ENCODE measurements around the gene SDF2L1. TPM values are rescaled to one million over a fixed set of nuclear protein-coding genes. Genes with fewer than 3 reads are reported as not detected.
A peak's percentile ranks its signal among the peaks of the same experiment; 100 is the strongest.

SDF2L1 gene
- total and polyA plus RNA-seq, 2 donors from 2014 or later = 56.1 to 79.6 TPM

GRCh38 chr22:21679383-21679782, 37.3 kb downstream of the SDF2L1 start:
- TF ChIP-seq CTCF (IDR thresholded peaks at IDR 0.05; ENCODE audit: borderline replicate concordance, extremely low read depth, insufficient read depth) = no peak
- Histone ChIP-seq H3K9ac (ENCODE audit: low read length in 3 of 3) (no peak overlapping the region), H3K27me3 (ENCODE audit: control insufficient read depth, insufficient read depth, low read length) (no peaks in the 10 kb centered on the region), H3K9me3 (ENCODE audit: control insufficient read depth in 2 of 3, insufficient read depth in 1 of 3, low read length in 3 of 3) (no peaks in the 10 kb centered on the region), H3K36me3 (ENCODE audit: control insufficient read depth in 2 of 3, insufficient read depth in 3 of 3, low read length in 3 of 3) (peaks cover 0 to 10% (median 6%) of the 10 kb centered on the region in 3 donors), H3K27ac (ENCODE audit: low read depth in 2 of 2, low read length in 2 of 2) (no peak overlapping the region), H3K4me3 (ENCODE audit: low read length in 3 of 3) (no peak overlapping the region), H3K4me1 (ENCODE audit: control insufficient read depth in 2 of 3, insufficient read depth in 2 of 3, low read depth in 1 of 3, low read length in 3 of 3) (peaks cover 0 to 34% (median 32%) of the 10 kb centered on the region in 3 donors)
- FAIRE-seq = no peak
- no peak for DNase-seq
- intact Hi-C loops (cut with DNase I) = no loop called here

GRCh38 chr22:21680830-21681565, 38.9 kb downstream of the SDF2L1 start:
- Histone ChIP-seq H3K36me3 (ENCODE audit: control insufficient read depth in 2 of 3, insufficient read depth in 3 of 3, low read length in 3 of 3) (peaks cover 0 to 18% (median 6%) of the 10 kb centered on the region in 3 donors), H3K9ac (ENCODE audit: low read length in 3 of 3) (no peak overlapping the region), H3K27me3 (ENCODE audit: control insufficient read depth, insufficient read depth, low read length) (no peaks in the 10 kb centered on the region), H3K4me3 (ENCODE audit: low read length in 3 of 3) (no peak overlapping the region), H3K4me1 (ENCODE audit: control insufficient read depth in 2 of 3, insufficient read depth in 2 of 3, low read depth in 1 of 3, low read length in 3 of 3) (peaks cover 0 to 27% (median 24%) of the 10 kb centered on the region in 3 donors), H3K9me3 (ENCODE audit: control insufficient read depth in 2 of 3, insufficient read depth in 1 of 3, low read length in 3 of 3) (no peaks in the 10 kb centered on the region), H3K27ac (ENCODE audit: low read depth in 2 of 2, low read length in 2 of 2) (no peak overlapping the region)
- intact Hi-C loops (cut with DNase I) = no loop called here
- no peak for FAIRE-seq
- no peak for DNase-seq
- TF ChIP-seq CTCF (IDR thresholded peaks at IDR 0.05; ENCODE audit: borderline replicate concordance, extremely low read depth, insufficient read depth) = no peak

DNA sequence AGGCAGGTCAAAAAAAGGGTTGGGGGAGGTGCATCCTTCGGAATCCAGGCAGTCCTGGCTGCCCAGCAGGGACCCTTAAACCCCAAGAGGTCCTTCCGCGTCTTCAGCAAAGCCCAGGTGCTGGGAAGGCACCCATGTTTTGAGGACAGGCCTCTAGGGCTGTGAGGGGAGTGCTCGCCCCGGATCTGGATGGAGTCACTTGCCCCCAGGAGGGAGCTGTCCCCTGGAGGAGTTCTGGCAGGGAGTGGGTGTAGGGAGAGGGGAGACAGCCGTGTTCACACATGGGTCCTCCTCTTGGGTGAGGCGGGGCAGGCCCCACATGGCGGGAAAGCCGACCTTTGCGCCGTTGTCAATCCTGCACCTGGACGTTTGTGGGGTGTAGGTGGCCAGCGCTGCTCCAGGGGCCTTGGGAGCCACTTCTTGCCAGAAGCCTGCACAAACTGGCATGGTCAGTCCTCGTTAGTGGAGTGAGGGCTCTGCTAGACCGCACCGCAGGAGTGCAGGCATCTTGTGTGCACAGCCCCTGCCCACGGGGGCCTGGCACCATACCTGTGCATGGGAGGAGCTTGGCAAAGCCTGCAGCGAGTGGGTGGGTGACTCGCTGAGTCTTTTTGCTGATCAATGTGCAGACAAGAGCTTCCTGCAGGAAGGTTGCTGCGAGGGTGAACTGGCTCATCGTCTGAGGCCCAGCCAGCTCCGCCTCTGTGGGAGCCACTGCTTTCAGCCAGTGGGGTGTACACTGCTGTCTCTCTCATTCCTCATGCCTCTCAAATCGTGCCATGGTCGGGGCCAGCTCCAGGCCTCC, 39.7 kb downstream of the SDF2L1 start:
- peaks cover 0 to 27% (median 24%) of the 10 kb centered on the region in 3 donors for H3K4me1 ChIP-seq (ENCODE audit: control insufficient read depth in 2 of 3, insufficient read depth in 2 of 3, low read depth in 1 of 3, low read length in 3 of 3)
- TF ChIP-seq CTCF (IDR thresholded peaks at IDR 0.05; ENCODE audit: borderline replicate concordance, extremely low read depth, insufficient read depth) = no peak
- H3K27ac ChIP-seq (ENCODE audit: low read depth in 2 of 2, low read length in 2 of 2) = peak overlapping the region; percentile 32 to 85
- FAIRE-seq = no peak
- DNase-seq = no peak
- H3K36me3 ChIP-seq (ENCODE audit: control insufficient read depth in 2 of 3, insufficient read depth in 3 of 3, low read length in 3 of 3) = peaks cover 0 to 23% (median 10%) of the 10 kb centered on the region in 3 donors
- intact Hi-C loops (cut with DNase I) = no loop called here
- H3K4me3 ChIP-seq (ENCODE audit: low read length in 3 of 3) = no peak overlapping the region
- H3K9ac ChIP-seq (ENCODE audit: low read length in 3 of 3) = no peak overlapping the region
- no peaks in the 10 kb centered on the region for H3K27me3 ChIP-seq (ENCODE audit: control insufficient read depth, insufficient read depth, low read length)
- H3K9me3 ChIP-seq (ENCODE audit: control insufficient read depth in 2 of 3, insufficient read depth in 1 of 3, low read length in 3 of 3) = no peaks in the 10 kb centered on the region
